ENCODE results near the gene CAAP1.
A peak's percentile ranks its signal among the peaks of the same experiment; 100 is the strongest.
"Not testable (repeated sequence)": the region's sequence is repeated elsewhere in the genome, so short reads cannot be mapped to it uniquely, and the experiment has no call there.

CAAP1 gene

GRCh38 chr9:26891726-26892125 lies 876 bp downstream of the CAAP1 start:
- DNase-seq (ENCODE audit: low spot score) = peak; percentile 35
- TF ChIP-seq, protein P1, sequence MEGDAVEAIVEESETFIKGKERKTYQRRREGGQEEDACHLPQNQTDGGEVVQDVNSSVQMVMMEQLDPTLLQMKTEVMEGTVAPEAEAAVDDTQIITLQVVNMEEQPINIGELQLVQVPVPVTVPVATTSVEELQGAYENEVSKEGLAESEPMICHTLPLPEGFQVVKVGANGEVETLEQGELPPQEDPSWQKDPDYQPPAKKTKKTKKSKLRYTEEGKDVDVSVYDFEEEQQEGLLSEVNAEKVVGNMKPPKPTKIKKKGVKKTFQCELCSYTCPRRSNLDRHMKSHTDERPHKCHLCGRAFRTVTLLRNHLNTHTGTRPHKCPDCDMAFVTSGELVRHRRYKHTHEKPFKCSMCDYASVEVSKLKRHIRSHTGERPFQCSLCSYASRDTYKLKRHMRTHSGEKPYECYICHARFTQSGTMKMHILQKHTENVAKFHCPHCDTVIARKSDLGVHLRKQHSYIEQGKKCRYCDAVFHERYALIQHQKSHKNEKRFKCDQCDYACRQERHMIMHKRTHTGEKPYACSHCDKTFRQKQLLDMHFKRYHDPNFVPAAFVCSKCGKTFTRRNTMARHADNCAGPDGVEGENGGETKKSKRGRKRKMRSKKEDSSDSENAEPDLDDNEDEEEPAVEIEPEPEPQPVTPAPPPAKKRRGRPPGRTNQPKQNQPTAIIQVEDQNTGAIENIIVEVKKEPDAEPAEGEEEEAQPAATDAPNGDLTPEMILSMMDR (IDR thresholded peaks at IDR 0.05; ENCODE audit: borderline replicate concordance, control extremely low read depth, extremely low read depth, insufficient read depth, missing control alignments) = no peak
- in situ Hi-C loops (cut with MboI; ENCODE audit: low sequenced_read_pairs, unreplicated experiment) = no loop called here

- TF ChIP-seq, protein P1 (IDR thresholded peaks at IDR 0.05; ENCODE audit: borderline replicate concordance, control extremely low read depth, extremely low read depth, insufficient read depth, missing control alignments) = no peak
- no peak for DNase-seq (ENCODE audit: low spot score)
- in situ Hi-C loops (cut with MboI; ENCODE audit: low sequenced_read_pairs, unreplicated experiment) = no loop called here
Measured at GRCh38 chr9:26888271-26888670, 4.3 kb downstream of the CAAP1 start.

GRCh38 chr9:26882154-26882553 lies 10.4 kb downstream of the CAAP1 start:
- DNase-seq (ENCODE audit: low spot score) = no peak
- TF ChIP-seq, protein P1 (IDR thresholded peaks at IDR 0.05; ENCODE audit: borderline replicate concordance, control extremely low read depth, extremely low read depth, insufficient read depth, missing control alignments) = no peak
- in situ Hi-C loops (cut with MboI; ENCODE audit: low sequenced_read_pairs, unreplicated experiment) = no loop called here

DNA sequence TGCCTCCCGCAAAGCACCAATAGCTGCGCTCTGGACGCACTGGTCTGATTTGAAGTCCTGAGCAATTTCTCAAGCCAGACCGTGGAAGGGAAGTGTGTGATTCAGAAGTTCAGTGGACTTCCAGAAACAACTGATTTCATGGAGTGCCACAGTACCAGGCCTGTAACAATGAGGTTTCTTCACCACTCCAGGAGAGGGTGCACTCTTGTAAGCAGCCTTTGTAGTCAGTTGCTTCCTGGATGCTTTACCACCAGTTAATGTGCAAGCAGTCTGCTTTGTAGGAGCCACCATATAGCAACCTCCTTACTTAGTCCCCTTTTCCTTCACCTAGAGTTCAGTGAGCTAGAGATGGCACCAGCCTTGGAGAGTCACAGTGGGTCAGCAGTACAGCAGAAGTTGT lies 12.3 kb downstream of the CAAP1 start:
- in situ Hi-C loops (cut with MboI; ENCODE audit: low sequenced_read_pairs, unreplicated experiment) = no loop called here
- TF ChIP-seq, protein P1 (IDR thresholded peaks at IDR 0.05; ENCODE audit: borderline replicate concordance, control extremely low read depth, extremely low read depth, insufficient read depth, missing control alignments) = no peak
- DNase-seq (ENCODE audit: low spot score) = no peak

DNA sequence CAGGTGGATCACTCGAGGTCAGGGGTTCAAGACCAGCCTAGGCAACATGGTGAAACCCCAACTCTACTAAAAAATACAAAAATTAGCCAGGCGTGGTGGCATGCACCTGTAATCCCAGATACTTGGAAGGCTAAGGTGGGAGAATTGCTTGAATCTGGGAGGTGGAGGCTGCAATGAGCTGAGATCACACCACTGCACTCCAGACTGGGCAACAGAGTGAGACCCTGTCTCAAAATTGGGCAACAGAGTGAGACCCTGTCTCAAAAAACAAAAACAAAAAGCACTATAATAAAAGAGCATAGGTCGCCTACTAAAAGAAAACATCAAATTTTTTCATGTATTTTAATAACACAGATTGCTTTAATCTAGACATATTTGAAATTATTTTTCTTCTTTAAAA lies 17.4 kb downstream of the CAAP1 start:
- in situ Hi-C loops (cut with MboI; ENCODE audit: low sequenced_read_pairs, unreplicated experiment); DNase-seq (ENCODE audit: low spot score): not testable (repeated sequence)

DNA sequence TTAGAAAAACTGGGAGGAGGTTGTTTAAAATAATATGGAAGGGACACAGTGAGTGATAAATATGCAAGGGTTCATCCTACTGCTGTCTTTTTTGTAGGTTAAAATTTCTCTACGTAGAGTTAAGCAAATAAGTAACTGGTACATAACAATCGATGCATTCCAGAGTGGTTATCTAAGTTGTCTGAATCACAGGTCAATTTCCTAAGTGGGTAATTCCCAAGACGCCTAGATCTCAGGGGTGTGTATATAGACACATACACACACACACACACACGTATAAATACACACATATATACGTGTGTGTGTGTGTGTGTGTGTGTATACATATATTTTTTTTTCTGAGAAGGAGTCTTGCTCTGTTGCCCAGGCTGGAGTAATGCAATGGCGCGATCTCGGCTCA lies 22.3 kb downstream of the CAAP1 start:
- in situ Hi-C loops (cut with MboI; ENCODE audit: low sequenced_read_pairs, unreplicated experiment) = no loop called here
- no peak for DNase-seq (ENCODE audit: low spot score)
- TF ChIP-seq, protein P1 (IDR thresholded peaks at IDR 0.05; ENCODE audit: borderline replicate concordance, control extremely low read depth, extremely low read depth, insufficient read depth, missing control alignments) = no peak

DNA sequence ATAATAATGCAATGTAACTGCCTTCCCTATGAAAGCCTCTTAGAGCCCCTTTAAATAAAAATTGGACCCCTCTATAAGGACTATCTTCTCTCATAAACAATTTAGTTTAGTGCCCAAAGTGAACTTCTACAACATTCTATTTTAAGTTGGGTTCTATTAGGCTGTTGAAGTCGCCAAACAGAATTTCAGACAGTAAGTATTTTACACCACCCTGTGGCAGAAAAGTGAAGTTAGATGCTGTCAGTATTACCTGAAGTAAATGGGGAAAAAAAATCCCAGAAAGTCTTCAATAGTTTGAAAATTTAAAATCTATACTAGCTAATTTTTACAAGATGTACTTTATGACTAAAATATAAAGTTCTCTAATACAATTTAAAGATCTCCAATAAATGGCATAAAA lies 29.5 kb downstream of the CAAP1 start:
- in situ Hi-C loops (cut with MboI; ENCODE audit: low sequenced_read_pairs, unreplicated experiment) = loop anchor here (10.0 kb wide), 1 partner anchor 118 kb away; no protein-coding TSS in a partner anchor
- TF ChIP-seq, protein P1 (IDR thresholded peaks at IDR 0.05; ENCODE audit: borderline replicate concordance, control extremely low read depth, extremely low read depth, insufficient read depth, missing control alignments) = no peak
- no peak for DNase-seq (ENCODE audit: low spot score)
